NCI-H1417 (cell line): ENCODE data around the gene CHST1.

Source experiments
- DNase-seq, 3 experiments: peaks; one replicate each; lab custom pipeline; 2025; lab: John Stamatoyannopoulos, UW

CHST1 gene

GRCh38 chr11:45660729-45661438 lies 4.5 kb downstream of the CHST1 start:
- DNase-seq, result no peak

GRCh38 chr11:45659818-45660160 lies 5.6 kb downstream of the CHST1 start:
- no peak for DNase-seq

GRCh38 chr11:45659031-45659817 lies 6.2 kb downstream of the CHST1 start:
- no peak for DNase-seq

- no peak for DNase-seq
Observed at GRCh38 chr11:45658292-45658991, 7.0 kb downstream of the CHST1 start.

- DNase-seq, result no peak
Observed at GRCh38 chr11:45657496-45658260, 7.7 kb downstream of the CHST1 start.

GRCh38 chr11:45655831-45656230 lies 9.6 kb downstream of the CHST1 start:
- no peak for DNase-seq

- DNase-seq, result peak; percentile 64 to 83 (median 78)
Observed at GRCh38 chr11:45655347-45655756, 10.1 kb downstream of the CHST1 start.

- no peak for DNase-seq
Observed at GRCh38 chr11:45655012-45655283, 10.5 kb downstream of the CHST1 start.

GRCh38 chr11:45654231-45655011 lies 11.0 kb downstream of the CHST1 start:
- no peak for DNase-seq

- DNase-seq, result no peak
Observed at GRCh38 chr11:45653277-45653676, 12.1 kb downstream of the CHST1 start.

- no peak for DNase-seq
Observed at GRCh38 chr11:45652781-45653180, 12.6 kb downstream of the CHST1 start.

GRCh38 chr11:45651841-45652749 lies 13.3 kb downstream of the CHST1 start:
- no peak for DNase-seq

- DNase-seq, result no peak
Observed at GRCh38 chr11:45651156-45651555, 14.3 kb downstream of the CHST1 start.

GRCh38 chr11:45650166-45651095 lies 15.0 kb downstream of the CHST1 start:
- DNase-seq, result no peak

GRCh38 chr11:45649544-45650165 lies 15.8 kb downstream of the CHST1 start:
- DNase-seq, result no peak

GRCh38 chr11:45648931-45649330 lies 16.5 kb downstream of the CHST1 start:
- DNase-seq, result no peak

GRCh38 chr11:45647786-45648185 lies 17.6 kb downstream of the CHST1 start:
- no peak for DNase-seq

GRCh38 chr11:45647329-45647728 lies 18.1 kb downstream of the CHST1 start:
- no peak for DNase-seq
